LoVo (cell line): ENCODE data around the gene ZNF580.

Experiments used
- DNase-seq: peaks from one replicate; pipeline ENCODE4 v3.0.0-alpha.2; 2016; ENCODE audit warnings: low spot score

Gene ZNF580, protein sequence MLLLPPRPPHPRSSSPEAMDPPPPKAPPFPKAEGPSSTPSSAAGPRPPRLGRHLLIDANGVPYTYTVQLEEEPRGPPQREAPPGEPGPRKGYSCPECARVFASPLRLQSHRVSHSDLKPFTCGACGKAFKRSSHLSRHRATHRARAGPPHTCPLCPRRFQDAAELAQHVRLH

GRCh38 chr19:55640577-55641425 lies at the start of gene ZNF580:
Gene ZNF580, plus strand, starts transcription at chr19:55641002. Its CDS starts 1,507 bp downstream, at chr19:55642509.
- DNase-seq = peak; percentile 53

- no peak for DNase-seq
These were observed 49.2 kb upstream of the ZNF580 start for GRCh38 chr19:55591555-55591954.

- no peak for DNase-seq
These were observed 48.3 kb upstream of the ZNF580 start for GRCh38 chr19:55592391-55593090.

GRCh38 chr19:55593096-55593772 lies 47.6 kb upstream of the ZNF580 start:
- DNase-seq = no peak

DNA sequence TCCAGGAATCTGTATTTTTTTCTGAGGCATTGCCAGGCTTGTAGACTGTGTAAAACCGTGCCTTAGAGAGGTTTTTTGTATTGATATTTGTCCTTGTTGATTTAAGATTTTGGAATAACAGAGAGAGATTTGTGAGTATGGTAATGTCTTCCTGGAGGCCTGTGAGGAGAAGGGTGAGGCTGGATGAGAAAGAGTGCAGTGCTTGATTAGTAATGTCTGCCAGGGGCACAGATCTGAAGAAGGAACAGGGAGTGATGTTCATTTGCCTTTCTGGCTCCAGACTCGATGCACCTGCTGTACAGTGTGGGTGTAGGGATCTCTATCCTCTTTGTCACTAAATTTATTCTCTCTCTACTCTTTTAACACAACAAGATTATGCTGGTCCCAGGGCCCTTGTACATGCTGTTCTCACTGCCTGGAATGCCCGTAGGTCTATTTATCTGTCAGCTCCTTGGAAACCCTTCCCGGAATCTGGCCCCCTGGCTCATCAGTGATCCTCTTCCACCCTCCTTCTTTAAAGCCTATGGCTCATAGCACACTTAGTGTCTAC lies 45.7 kb upstream of the ZNF580 start:
- no peak for DNase-seq

DNA sequence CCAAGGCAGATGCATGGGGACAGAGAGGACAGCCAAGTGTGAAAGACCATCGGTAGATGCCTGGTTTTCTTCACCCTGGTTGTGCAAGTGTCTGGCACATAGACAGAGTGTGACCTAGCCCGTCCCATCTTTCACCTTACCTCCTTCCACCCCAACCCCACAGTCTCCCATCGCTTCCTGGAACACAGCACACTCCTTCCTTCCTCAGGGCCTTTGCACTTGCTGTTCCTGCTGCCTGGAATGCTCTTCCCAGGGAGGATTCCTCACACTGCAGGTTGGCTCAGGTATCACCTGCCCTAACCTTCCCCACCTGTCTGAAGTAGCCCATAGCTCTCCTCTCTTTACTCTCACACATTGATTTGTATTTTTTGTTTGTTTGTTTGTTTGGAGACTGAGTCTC lies 44.5 kb upstream of the ZNF580 start:
- DNase-seq = no peak

GRCh38 chr19:55597501-55597921 lies 43.3 kb upstream of the ZNF580 start:
- no peak for DNase-seq

DNA sequence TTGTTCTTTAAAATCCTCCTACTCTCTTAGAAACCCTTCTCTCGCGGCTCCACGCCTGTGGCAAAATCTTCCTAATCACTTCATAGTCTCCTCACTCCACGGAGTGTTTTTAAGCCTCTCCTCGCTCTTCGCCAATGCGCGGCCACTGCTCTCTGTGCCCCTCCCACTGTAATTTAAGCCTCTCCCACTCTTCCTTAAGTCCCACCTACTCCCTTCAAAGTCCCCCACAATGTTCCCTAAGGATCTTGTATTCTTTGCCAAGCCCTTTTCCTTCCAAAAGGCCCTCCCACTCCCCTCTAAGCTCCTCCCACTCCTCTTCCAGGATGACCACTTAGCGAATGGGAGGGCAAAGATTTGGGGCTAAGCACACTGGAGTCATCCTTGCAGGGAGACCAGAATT lies 42.8 kb upstream of the ZNF580 start:
- DNase-seq = no peak

- peak; percentile 93 for DNase-seq
These were observed 41.9 kb upstream of the ZNF580 start for GRCh38 chr19:55598719-55599467.

- DNase-seq = peak; percentile 97
These were observed 41.3 kb upstream of the ZNF580 start, which contains the start of gene FIZ1 for GRCh38 chr19:55599468-55599841. Gene FIZ1, minus strand, starts transcription at chr19:55599517. Its CDS starts 1,652 bp downstream, at chr19:55597865.

- DNase-seq = peak; percentile 89
These were observed 40.8 kb upstream of the ZNF580 start, which contains the start of gene ZNF524 for GRCh38 chr19:55599842-55600661. Gene ZNF524, plus strand, starts transcription at chr19:55600288. Its CDS starts 1,825 bp downstream, at chr19:55602113.

GRCh38 chr19:55600662-55601028 lies 40.2 kb upstream of the ZNF580 start:
- DNase-seq = no peak

GRCh38 chr19:55601084-55601483 lies 39.7 kb upstream of the ZNF580 start:
- DNase-seq = no peak

DNA sequence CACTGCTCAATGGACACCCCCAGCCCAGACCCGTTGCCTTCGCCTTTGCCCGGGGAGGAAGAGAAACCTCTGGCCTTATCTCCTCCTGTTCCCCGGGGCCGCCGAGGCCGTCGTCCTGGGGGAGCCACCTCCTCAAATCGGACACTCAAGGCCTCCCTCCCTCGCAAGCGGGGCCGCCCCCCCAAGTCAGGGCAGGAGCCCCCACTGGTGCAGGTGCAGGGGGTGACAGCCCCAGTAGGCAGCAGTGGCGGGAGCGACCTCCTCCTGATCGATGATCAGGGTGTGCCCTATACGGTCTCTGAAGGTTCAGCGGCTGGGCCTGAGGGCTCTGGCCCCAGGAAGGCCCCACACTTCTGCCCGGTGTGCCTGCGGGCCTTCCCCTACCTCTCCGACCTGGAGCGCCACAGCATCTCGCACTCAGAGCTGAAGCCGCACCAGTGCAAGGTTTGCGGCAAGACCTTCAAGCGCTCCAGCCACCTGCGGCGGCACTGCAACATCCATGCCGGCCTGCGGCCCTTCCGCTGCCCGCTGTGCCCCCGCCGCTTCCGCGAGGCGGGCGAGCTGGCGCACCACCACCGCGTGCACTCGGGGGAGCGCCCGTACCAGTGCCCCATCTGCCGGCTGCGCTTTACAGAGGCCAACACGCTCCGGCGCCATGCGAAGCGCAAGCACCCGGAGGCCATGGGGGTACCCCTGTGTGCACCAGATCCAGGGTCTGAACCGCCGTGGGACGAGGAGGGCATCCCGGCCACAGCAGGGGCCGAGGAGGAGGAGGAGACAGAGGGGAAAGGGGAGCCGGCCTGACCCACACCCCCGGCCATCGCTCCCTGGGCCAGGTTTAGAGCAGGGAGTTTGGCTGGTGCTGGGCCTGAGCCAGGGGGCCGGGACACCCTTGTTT lies 38.4 kb upstream of the ZNF580 start:
- DNase-seq = no peak

DNA sequence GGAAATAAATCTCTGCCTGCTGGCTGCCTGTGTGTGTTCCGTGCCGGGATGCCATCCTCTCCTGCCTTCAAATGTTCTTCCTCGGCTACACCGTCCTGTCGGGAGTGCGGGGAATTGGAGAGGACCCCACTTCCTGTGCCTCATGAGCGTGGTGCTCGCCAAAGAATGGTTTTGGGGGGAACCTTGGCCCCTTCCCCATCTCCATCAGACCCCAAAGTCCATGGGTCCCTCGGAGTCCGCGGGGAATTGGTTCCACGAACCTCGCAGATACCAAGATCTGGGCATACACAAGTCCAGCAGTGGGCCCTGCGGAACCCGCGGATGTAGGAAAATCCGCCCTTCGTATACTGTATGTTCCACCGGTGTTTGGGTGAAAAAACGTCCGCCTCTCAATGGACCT lies 37.7 kb upstream of the ZNF580 start:
- DNase-seq = no peak

DNA sequence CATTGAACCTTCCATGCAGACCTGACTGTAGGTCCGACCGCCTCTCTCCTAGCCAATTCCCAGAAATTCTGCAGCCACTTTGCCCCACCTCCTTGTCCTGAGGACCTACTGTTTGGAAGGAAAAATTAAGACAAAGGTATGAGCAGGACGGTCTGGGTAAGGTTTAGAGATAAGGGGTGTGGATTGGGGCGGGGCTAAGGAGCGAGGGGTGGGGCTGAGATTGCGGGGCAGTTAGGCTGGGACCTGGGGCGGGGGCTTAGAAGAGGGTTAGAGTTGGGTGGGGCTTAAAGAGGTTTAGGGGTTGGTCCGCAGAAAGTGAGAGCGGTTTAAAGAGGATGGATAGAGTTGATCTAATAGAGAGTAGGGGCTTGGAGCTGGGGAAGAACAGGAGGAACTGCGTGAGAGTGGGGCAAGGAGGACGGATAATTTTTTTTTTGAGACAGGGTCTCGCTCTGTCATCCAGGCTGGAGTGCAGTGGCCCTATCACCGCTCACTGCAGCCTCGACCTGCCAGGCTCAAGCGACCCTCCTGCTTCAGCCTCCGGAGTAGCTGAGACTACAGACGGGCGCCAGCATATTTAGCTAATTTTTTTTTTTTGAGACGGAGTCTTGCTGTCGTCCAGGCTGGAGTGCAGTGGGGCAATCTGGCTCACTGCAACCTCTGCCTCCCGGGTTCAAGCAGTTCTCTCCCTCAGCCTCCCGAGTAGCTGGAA lies 37.1 kb upstream of the ZNF580 start:
- DNase-seq = no peak

DNA sequence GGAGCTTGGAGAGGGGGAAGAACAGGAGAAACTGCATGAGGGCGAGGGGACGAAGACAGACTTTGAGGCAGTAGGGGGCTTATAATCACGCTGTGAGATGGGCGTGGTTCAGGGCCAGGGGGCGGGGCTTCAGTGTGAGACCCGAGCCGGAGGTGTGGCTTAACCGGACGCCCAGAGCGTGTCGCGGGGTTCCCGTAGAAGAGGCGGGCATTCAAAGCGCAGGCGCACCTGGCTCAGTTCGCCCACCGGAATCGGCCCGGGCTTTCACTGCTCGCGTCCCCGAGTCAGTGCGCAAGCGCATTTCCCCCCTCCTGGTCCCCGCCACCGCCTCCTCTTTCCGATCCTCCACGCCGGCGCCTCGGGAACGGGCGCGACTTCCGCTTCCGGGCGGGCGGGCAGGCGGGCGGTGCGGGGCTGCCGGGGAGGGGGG lies 35.6 kb upstream of the ZNF580 start:
- DNase-seq = peak; percentile 96

DNA sequence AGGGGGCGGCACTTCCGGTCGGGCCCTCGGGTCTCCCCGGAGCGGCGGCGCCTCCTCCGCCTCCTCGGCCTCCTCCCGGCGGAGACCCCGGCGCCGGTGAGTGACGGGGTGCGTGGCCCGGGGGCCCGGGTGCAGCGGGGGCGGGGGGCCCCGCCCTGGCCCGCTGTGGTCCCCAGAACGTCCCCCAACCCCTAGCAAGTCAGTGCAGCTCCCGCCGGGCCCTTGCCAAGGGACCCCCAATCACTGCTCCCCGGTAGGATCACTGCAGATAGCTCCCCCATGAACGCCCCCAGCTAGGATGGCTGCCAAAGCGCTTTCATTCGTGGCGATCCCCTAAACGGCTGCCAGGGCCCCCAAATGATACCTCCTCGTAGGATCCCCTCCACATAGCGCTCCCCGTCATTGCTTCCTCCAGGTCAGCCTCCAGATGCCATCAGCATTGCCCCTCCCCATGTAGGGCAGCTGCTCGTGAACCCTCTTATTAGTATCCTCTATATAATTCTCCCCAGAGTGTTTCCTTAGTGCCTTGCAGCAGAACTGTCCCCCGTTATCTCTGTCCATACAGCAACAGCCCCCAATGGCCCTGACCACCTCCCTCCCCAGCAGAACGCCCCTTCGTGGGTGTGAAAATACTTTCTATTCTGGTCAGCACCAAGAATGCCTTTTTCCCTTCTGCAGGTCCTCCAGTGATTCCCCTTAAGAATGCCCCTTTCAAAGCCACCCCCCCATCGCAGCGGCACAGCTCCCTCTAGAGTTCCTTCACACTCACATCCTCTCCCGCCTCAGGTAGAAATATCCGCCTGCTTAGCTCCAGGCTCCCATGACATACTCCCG lies 34.9 kb upstream of the ZNF580 start, which contains the start of gene ZNF865:
TSS of gene ZNF865 (plus strand) at position 11 of the 834 bp plus-strand sequence. CDS start 7,972 bp downstream, outside the sequence.
- DNase-seq = peak; percentile 75
